ENCODE measurements around the gene KRT1.

GRCh38 chr12:52691841-52692150 lies 11.6 kb upstream of the KRT1 start:
- TF ChIP-seq, protein P1, sequence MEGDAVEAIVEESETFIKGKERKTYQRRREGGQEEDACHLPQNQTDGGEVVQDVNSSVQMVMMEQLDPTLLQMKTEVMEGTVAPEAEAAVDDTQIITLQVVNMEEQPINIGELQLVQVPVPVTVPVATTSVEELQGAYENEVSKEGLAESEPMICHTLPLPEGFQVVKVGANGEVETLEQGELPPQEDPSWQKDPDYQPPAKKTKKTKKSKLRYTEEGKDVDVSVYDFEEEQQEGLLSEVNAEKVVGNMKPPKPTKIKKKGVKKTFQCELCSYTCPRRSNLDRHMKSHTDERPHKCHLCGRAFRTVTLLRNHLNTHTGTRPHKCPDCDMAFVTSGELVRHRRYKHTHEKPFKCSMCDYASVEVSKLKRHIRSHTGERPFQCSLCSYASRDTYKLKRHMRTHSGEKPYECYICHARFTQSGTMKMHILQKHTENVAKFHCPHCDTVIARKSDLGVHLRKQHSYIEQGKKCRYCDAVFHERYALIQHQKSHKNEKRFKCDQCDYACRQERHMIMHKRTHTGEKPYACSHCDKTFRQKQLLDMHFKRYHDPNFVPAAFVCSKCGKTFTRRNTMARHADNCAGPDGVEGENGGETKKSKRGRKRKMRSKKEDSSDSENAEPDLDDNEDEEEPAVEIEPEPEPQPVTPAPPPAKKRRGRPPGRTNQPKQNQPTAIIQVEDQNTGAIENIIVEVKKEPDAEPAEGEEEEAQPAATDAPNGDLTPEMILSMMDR (conservative IDR thresholded peaks at IDR 0.05; ENCODE audit: low read length): no peak
- TF ChIP-seq EZH2phosphoT487 (IDR thresholded peaks at IDR 0.05; ENCODE audit: borderline replicate concordance, low read depth, low read length): no peak

Measured in OCI-LY7 (cell line).